ENCODE measurements around the gene SASH3.

The SASH3 gene

GRCh38 chrX:129760155-129760554, 19.6 kb upstream of the SASH3 start:
- no peak for FAIRE-seq

GRCh38 chrX:129760981-129761380, 18.8 kb upstream of the SASH3 start:
- no peak for FAIRE-seq

- FAIRE-seq, result no peak
Observed at GRCh38 chrX:129761596-129761995, 18.2 kb upstream of the SASH3 start.

- no peak for FAIRE-seq
Observed at GRCh38 chrX:129762448-129762847, 17.3 kb upstream of the SASH3 start.

- FAIRE-seq, result no peak
Observed at GRCh38 chrX:129763666-129764065, 16.1 kb upstream of the SASH3 start.

- FAIRE-seq, result no peak
Observed at GRCh38 chrX:129768186-129768585, 11.6 kb upstream of the SASH3 start.

GRCh38 chrX:129768586-129769466, 10.9 kb upstream of the SASH3 start:
- FAIRE-seq, result no peak

GRCh38 chrX:129769467-129770154, 10.1 kb upstream of the SASH3 start:
- FAIRE-seq, result no peak

GRCh38 chrX:129771266-129771995, 8.3 kb upstream of the SASH3 start:
- FAIRE-seq, result no peak

GRCh38 chrX:129772796-129773431, 6.8 kb upstream of the SASH3 start:
- FAIRE-seq, result no peak

- no peak for FAIRE-seq
Observed at GRCh38 chrX:129773649-129774458, 5.9 kb upstream of the SASH3 start.

GRCh38 chrX:129777218-129778030, 2.3 kb upstream of the SASH3 start:
- FAIRE-seq, result no peak

- FAIRE-seq, result no peak
Observed at GRCh38 chrX:129779086-129779672, 570 bp upstream of the SASH3 start.

GRCh38 chrX:129780441-129781105, 824 bp downstream of the SASH3 start:
- no peak for FAIRE-seq

- no peak for FAIRE-seq
Observed at GRCh38 chrX:129781134-129781672, 1.5 kb downstream of the SASH3 start.

GRCh38 chrX:129781680-129782495, 2.1 kb downstream of the SASH3 start:
- no peak for FAIRE-seq

- FAIRE-seq, result no peak
Observed at GRCh38 chrX:129782706-129783105, 3.0 kb downstream of the SASH3 start.

GRCh38 chrX:129783291-129783713, 3.6 kb downstream of the SASH3 start:
- FAIRE-seq, result no peak

- no peak for FAIRE-seq
Observed at GRCh38 chrX:129784371-129784770, 4.6 kb downstream of the SASH3 start.
